Bone marrow (tissue), 2 donors: Measurements from ENCODE around the gene NEMP2.

Experiments used
- DNase-seq, 2 donors: peaks; one replicate each; lab custom pipeline; 2025; lab: John Stamatoyannopoulos, UW

The NEMP2 gene

GRCh38 chr2:190457256-190457655 lies 77.3 kb downstream of the NEMP2 start:
- no peak for DNase-seq

GRCh38 chr2:190456833-190457232 lies 77.7 kb downstream of the NEMP2 start:
- no peak for DNase-seq

GRCh38 chr2:190455358-190456095 lies 79.0 kb downstream of the NEMP2 start:
- DNase-seq = peak in 1 of 2 donors; percentile 14

GRCh38 chr2:190454795-190455194 lies 79.7 kb downstream of the NEMP2 start:
- DNase-seq = no peak
